ENCODE results near the gene COL12A1. TPM values are rescaled to one million over a fixed set of nuclear protein-coding genes. Genes with fewer than 3 reads are reported as not detected.

COL12A1 gene
- total RNA-seq, 1 experiment from 2014 or later, result not detected

GRCh38 chr6:75084872-75085381 lies 120.9 kb downstream of the COL12A1 start:
- DNase-seq (ENCODE audit: low spot score), result no peak
- in situ Hi-C loops (cut with HindIII; ENCODE audit: low sequenced_read_pairs), result no loop called here

GRCh38 chr6:75084018-75084417 lies 121.8 kb downstream of the COL12A1 start:
- in situ Hi-C loops (cut with HindIII; ENCODE audit: low sequenced_read_pairs), result no loop called here
- no peak for DNase-seq (ENCODE audit: low spot score)

GRCh38 chr6:75081921-75082320 lies 123.9 kb downstream of the COL12A1 start:
- in situ Hi-C loops (cut with HindIII; ENCODE audit: low sequenced_read_pairs), result no loop called here
- no peak for DNase-seq (ENCODE audit: low spot score)

- DNase-seq (ENCODE audit: low spot score), result no peak
- in situ Hi-C loops (cut with HindIII; ENCODE audit: low sequenced_read_pairs), result no loop called here
Measured at GRCh38 chr6:75081047-75081446, 124.8 kb downstream of the COL12A1 start.

- in situ Hi-C loops (cut with HindIII; ENCODE audit: low sequenced_read_pairs), result no loop called here
- DNase-seq (ENCODE audit: low spot score), result no peak
Measured at GRCh38 chr6:75079589-75079988, 126.3 kb downstream of the COL12A1 start.

- in situ Hi-C loops (cut with HindIII; ENCODE audit: low sequenced_read_pairs), result no loop called here
- DNase-seq (ENCODE audit: low spot score), result no peak
Measured at GRCh38 chr6:75077701-75078100, 128.2 kb downstream of the COL12A1 start.

GRCh38 chr6:75076009-75076408 lies 129.8 kb downstream of the COL12A1 start:
- DNase-seq (ENCODE audit: low spot score), result no peak
- in situ Hi-C loops (cut with HindIII; ENCODE audit: low sequenced_read_pairs), result no loop called here

- in situ Hi-C loops (cut with HindIII; ENCODE audit: low sequenced_read_pairs), result no loop called here
- DNase-seq (ENCODE audit: low spot score), result no peak
Measured at GRCh38 chr6:75070244-75070643, 135.6 kb downstream of the COL12A1 start.

GRCh38 chr6:75065523-75065922 lies 140.3 kb downstream of the COL12A1 start:
- no peak for DNase-seq (ENCODE audit: low spot score)
- in situ Hi-C loops (cut with HindIII; ENCODE audit: low sequenced_read_pairs), result no loop called here

GRCh38 chr6:75052491-75052890 lies 153.4 kb downstream of the COL12A1 start:
- in situ Hi-C loops (cut with HindIII; ENCODE audit: low sequenced_read_pairs), result no loop called here
- DNase-seq (ENCODE audit: low spot score), result no peak

GRCh38 chr6:75049308-75049707 lies 156.5 kb downstream of the COL12A1 start:
- in situ Hi-C loops (cut with HindIII; ENCODE audit: low sequenced_read_pairs), result no loop called here
- no peak for DNase-seq (ENCODE audit: low spot score)

- no peak for DNase-seq (ENCODE audit: low spot score)
- in situ Hi-C loops (cut with HindIII; ENCODE audit: low sequenced_read_pairs), result no loop called here
Measured at GRCh38 chr6:75044846-75045245, 161.0 kb downstream of the COL12A1 start.

GRCh38 chr6:75041381-75041780 lies 164.5 kb downstream of the COL12A1 start:
- in situ Hi-C loops (cut with HindIII; ENCODE audit: low sequenced_read_pairs), result no loop called here
- DNase-seq (ENCODE audit: low spot score), result no peak

Other genes with a start within 250 kb of the COL12A1 start
- 157 and 189 TPM in 2 replicates for gene COX7A2, start 37.7 kb upstream of the COL12A1 start, total RNA-seq (2014; rRNA removed; shearing (Covaris generic))
- gene TMEM30A, start 78.7 kb upstream of the COL12A1 start, total RNA-seq (2014; rRNA removed; shearing (Covaris generic)), result 26.7 and 44.2 TPM in 2 replicates